Activated T-cell treated with anti-CD3 and anti-CD28 coated beads for 24 hours (primary cell): ENCODE results near the gene TPRG1.
A peak's percentile ranks its signal among the peaks of the same experiment; 100 is the strongest.

Experiments
- DNase-seq: peaks from one replicate; pipeline ENCODE4 v3.0.0-alpha.2; 2020; ENCODE audit warnings: low read depth

The TPRG1 gene

GRCh38 chr3:189282189-189282588 is 110.4 kb downstream of the TPRG1 start:
- DNase-seq, result no peak

GRCh38 chr3:189282741-189283140 is 111.0 kb downstream of the TPRG1 start:
- no peak for DNase-seq

DNA sequence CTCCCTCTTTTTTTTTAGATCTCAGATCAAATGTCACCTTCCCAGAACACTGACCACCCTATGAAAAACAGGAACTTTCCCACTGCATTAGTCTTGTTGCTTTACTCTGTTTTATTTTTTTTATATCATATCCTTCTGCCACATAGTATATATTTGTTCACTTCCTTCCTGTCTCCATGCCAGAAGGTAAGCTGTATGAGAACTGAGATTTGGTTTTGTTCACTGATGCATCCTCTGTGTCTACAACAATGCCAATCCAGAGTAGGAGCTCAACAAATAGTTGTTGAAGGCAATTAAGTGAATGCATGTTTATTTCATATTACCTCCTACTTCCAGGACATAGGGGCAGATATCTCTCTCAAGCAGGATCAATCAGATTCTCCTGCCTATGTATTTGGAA is 114.4 kb downstream of the TPRG1 start:
- DNase-seq, result no peak

DNA sequence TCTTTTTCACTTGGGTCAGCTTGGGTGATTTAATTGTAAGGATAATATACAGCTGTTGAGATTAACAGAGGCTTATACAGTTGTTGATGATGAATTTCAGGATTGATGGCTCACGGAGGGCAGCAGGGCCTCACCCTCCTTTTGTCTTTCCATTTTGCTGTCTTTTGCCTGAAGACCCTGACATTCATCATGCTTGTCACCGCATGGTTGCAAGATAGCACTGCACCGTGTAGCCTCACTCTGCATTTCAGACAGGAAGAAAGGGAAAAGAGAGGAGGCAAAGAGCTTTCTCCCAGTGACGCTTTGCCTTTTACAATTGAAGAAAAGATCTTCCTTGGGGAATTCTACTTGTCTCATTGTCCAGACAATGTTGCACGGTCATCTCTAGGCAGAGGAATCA is 115.1 kb downstream of the TPRG1 start:
- DNase-seq, result no peak

DNA sequence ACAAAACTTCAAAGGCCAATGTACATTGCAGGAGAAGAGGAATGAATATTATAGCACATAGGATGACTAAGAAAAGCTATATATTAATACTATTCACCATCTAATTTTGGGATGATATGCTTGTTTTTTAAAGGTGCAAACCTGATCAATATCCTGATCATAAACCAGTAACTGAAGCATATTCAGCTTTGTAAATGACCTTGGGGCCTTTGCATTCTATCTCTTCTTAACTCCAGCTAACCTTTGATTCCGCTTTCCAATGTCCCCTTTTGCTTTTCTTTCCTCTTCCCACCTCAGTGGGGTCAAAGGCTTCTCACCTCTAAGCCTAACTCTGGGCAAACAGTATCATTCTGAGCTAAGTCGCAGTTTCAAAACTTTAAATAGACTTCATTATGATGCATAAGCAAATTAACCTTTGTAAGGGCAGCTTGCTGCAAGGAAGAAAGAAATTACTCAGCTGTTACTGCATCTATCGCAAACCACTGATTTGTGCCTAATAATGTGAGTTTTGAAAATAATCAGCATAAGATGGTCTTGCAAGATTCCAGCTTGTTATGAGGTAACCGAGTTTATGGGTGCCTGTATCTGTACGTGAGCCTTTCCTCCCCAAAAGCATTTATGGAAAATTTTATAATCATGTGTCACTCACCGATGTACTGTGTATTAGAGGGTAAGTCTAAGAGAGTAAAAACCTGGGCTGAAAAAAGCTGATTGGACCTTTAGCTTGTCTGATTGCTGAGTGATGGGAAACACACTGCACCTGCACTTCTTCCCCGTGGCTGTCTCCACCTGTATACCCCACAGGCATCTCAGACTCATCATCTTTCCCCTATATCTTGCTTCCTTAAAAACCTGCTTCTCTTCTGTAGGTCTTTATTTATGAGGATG is 116.8 kb downstream of the TPRG1 start:
- DNase-seq, result no peak

DNA sequence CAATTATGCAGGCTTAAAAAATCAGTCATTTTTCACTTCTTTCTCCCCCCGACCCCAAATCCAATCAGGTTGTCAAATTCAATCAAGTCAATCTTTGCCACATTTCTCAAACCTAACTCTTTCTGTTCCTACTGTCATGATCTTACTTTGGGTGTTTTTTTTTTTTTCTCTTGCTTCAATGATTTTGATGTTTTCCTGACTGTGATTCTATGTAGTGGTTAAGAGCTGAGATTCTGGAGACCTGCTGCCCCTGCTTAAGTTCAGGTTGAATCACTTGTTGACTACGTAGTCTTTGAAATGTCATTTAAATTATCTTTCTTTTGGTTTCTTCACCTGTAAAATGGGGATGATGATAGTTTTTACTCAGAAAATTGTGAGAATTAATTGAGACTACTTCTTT is 117.5 kb downstream of the TPRG1 start:
- no peak for DNase-seq

DNA sequence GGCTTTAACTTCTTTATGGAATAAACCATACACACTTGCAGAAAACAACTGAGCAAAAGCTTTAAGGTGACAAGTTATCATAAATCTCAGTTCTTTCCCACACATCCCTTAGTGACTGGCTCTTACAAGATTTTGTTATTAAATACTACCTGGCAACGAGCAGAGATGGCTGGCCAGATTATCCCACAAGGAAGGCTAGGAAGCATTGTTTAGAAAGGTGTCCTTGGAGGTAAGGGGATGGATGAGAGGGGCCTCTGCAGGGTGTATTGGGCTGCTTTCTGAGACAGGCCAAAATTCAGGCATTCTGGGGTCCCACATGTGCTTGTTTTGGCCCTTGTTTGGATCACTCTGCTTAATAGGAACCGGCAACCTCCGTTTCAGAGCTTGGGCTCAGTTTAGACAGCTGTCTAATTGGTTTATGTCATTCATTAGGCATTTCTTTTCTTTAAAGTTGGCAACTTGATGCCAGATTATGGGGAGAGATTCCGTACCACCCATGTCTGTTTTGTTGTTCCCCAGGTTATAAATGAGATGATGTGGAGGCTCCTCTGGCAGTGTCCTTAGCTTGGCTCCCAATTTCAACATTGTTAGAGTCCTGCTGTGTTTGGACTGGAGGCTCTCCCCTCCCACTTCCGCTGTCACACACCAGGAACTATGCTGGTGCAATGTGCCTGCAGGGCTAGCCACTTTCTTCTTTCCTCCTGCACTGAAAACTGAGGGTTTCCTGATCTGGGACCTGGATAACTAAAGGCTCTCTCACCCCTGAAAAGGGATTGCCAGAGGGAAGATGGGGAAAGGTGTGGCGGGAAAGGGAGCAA is 121.1 kb downstream of the TPRG1 start:
- DNase-seq, result no peak

- DNase-seq, result no peak
Observed at GRCh38 chr3:189294649-189295048, 122.9 kb downstream of the TPRG1 start.

DNA sequence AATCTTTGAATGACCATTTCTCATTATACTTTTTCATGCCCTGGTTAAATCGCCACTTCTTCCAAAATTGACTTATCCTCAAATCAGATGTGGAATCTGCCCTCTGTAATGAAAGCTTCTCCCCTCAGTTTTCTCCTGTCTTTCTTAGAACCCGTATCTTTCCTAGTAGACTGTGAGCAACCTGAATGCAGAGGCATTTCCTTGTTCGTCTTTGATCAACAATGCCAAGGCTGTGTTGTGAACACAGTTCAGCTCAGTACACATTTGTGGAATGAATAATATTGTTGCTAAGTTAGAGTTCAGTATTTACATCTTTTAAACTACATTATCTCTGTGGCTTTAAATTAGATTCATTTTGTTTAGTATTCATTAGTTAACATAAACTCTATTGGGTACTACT is 123.3 kb downstream of the TPRG1 start:
- DNase-seq, result no peak

DNA sequence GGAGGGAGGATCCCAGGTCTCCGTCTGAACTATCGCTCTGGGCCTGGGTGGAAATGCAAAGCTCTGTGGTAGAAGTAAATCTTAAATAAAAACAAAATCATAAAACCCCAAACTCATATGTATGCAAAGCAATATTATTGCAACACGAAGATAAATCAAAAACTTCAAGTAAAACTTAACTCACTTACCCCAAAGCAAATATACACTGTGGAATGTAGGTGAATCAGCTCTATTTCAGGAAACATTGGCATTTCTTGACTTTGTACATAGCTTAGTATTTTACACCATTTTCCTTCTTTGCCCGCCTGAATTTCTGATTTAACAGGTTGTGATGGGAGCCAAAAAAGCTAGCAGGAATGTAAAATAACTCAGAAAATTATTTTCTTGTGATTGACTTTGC is 126.2 kb downstream of the TPRG1 start:
- no peak for DNase-seq

DNA sequence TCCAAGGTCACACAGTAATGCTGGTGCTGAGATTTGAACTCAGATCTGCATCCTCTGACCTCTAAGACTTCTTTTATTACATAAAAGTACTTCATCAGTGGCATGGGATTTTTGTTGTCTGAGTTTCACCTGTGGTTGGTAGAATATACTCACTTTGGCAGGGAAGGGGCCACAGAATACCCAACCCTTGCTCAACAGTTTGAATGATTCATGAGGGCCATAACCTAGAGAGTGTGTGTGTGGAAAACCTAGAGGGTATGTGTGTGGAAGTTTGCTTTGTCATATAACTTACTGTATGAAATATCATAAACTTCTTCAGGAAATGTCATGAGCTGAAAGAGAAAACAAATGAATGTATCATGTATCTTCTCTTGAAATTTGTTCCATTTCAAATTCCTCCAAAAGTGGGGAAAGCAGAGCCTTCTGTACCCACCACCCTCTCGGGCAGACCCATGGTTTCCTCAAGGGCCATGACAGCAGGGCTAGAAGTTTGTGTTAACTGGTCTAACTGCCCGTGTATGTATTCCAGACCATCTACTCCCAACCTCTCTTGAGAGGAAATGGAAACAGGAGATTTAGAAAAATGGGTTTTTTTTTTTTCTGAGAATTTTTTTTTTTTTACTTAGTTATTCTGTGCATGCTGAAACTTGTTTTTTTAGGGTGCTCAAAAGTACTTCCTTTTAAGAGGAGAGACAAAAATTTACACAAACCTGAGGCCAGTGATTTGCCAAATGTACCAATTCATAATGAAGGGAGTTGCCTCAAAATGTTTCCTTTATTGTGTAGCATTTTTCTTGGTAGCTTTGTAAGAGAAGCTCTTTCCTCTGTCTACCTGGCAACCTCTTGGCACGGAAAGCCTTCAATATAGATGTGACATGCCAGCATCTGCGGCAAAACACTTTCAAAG is 127.0 kb downstream of the TPRG1 start:
- DNase-seq, result peak; percentile 25

GRCh38 chr3:189300345-189300744 is 128.6 kb downstream of the TPRG1 start:
- DNase-seq, result no peak

GRCh38 chr3:189301479-189301878 is 129.7 kb downstream of the TPRG1 start:
- DNase-seq, result no peak

GRCh38 chr3:189303584-189303983 is 131.8 kb downstream of the TPRG1 start:
- no peak for DNase-seq

DNA sequence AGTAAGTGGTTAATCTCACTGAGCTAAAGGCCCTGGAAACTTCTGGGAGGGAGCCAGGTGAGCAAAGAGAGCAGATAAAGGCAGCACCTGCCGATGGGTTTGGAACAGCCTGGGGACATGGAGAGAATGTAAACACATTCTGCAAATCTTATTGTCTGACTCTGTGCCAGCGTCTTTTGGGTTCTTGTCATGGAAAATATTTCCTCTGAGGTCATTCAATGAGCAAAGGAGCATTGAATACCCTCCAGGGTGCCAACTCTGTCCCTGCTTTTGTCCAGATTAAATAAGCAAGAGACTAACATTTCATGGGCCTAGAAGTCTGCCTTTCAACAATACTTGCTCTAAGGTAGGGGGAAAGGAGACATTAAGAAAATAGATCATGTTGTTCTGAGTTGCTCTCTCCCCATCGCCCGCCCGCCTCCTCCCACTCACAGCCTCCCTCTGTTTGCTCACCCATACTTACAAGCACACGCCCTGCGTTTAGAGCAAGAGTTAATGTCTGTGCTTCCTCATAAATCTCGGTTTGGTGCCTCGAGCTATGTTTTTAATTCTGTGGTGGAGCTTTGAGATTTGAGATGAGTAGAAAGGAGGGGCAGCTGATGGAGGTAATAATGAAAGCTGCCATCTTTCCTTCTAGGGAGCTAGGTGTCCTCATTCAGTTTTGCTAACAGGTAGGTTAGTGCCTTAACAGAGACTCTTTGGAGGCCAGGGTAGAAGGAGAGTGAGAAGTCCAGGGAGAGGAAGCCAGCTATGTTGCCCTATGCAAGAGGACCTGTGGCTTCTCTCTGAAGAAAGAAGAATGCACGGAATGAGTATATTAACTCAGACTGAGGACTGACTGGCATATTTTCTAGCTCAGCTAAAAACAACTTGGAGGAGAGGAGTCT is 132.9 kb downstream of the TPRG1 start:
- no peak for DNase-seq

- no peak for DNase-seq
Observed at GRCh38 chr3:189305412-189305811, 133.6 kb downstream of the TPRG1 start.

DNA sequence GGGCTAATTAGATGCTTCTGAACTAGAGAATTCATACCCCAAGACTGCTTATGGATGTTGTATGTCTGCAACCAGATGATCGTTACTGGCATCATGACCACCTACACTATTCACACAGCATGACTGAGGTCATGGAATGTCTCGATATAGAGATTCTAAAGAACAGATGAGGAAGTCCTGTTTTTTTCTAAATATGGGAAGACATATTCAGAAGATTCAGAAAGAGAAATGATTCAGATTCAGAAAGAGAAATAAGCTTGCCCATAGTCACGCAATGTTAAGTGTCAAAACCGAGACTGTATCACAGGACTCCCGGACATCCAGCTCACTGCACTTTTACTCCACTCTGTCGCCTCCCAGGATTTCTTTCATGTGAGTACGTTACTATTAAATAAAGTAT is 136.2 kb downstream of the TPRG1 start:
- DNase-seq, result no peak

DNA sequence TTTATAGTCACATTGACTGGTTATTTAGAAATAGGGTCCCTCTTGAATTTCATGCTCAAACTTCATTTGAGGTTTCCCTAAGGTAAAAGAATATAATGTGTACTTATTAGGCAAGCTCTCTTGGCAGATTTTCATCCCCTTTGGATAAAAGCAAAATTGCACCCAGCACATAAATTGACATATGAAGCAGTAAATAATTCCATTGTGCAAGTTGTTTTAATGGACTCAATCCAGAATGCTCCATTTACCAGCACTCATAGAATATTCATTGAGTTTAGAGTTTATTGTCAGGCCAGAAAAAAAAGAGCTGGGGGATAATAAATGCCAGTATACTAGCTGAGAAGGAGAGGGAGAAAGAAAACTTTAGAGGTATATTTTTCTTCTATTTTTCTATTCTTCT is 136.8 kb downstream of the TPRG1 start:
- DNase-seq, result no peak

DNA sequence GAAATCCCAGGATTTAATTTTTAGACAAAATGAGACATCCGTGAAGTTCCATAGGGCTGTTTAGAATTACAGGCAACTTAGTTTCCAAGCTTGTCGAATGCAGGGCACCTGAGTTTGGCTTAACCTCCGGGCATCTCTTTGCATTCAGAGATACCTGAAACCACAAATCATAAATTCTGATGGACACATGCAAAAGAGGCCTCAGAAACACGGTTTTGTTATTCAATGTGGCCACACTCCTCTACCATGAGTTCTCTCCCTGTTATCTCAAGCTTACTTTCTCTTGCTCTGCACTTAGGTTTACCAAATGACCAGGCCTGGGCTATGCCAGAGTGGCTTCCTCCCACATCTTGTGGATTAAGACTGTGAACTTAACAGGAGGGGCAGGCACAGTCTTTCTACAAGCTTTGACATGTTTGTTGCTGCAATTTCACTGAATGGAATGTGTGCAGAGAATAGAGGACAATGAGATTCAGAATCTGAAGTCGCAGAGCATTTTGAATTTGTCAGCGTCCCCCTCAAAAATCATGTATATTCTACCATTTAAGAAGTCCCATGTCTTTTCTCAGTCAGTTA is 137.7 kb downstream of the TPRG1 start:
- no peak for DNase-seq

- DNase-seq, result no peak
Observed at GRCh38 chr3:189311521-189311920, 139.8 kb downstream of the TPRG1 start.

- DNase-seq, result no peak
Observed at GRCh38 chr3:189312866-189313265, 141.1 kb downstream of the TPRG1 start.
